ENCODE data around the gene C1orf116. TPM values are rescaled to one million over a fixed set of nuclear protein-coding genes. Genes with fewer than 3 reads are reported as not detected.

Gene C1orf116
- total RNA-seq, 2 donors from 2014 or later: not detected

- no peaks in the 10 kb centered on the region for H3K9me3 Mint-ChIP-seq
- no peak overlapping the region for H3K27ac Mint-ChIP-seq
- H3K4me3 Mint-ChIP-seq: no peak overlapping the region
- DNase-seq (ENCODE audit: low spot score) (no peak), ATAC-seq (no peak)
- H3K4me1 Mint-ChIP-seq (ENCODE audit: low read depth in 2 of 2): no peaks in the 10 kb centered on the region
- H3K27me3 Mint-ChIP-seq: peaks cover 23 to 28% of the 10 kb centered on the region in 2 donors
- no peaks in the 10 kb centered on the region for H3K36me3 Mint-ChIP-seq
These were observed 5.3 kb downstream of the C1orf116 start for GRCh38 chr1:207027206-207027777.

- ATAC-seq: no peak
- Mint-ChIP-seq H3K9me3 (no peaks in the 10 kb centered on the region), H3K4me3 (no peak overlapping the region), H3K27ac (no peak overlapping the region), H3K27me3 (peaks cover 15 to 21% of the 10 kb centered on the region in 2 donors), H3K4me1 (ENCODE audit: low read depth in 2 of 2) (no peaks in the 10 kb centered on the region), H3K36me3 (no peaks in the 10 kb centered on the region)
- no peak for DNase-seq (ENCODE audit: low spot score)
These were observed 6.4 kb downstream of the C1orf116 start for GRCh38 chr1:207026104-207026534.

GRCh38 chr1:207025146-207025880, 7.2 kb downstream of the C1orf116 start:
- DNase-seq (ENCODE audit: low spot score) (no peak), ATAC-seq (no peak)
- H3K27ac Mint-ChIP-seq: no peak overlapping the region
- no peaks in the 10 kb centered on the region for H3K4me1 Mint-ChIP-seq (ENCODE audit: low read depth in 2 of 2)
- H3K27me3 Mint-ChIP-seq: peaks cover 11 to 21% of the 10 kb centered on the region in 2 donors
- no peaks in the 10 kb centered on the region for H3K36me3 Mint-ChIP-seq
- no peaks in the 10 kb centered on the region for H3K9me3 Mint-ChIP-seq
- H3K4me3 Mint-ChIP-seq: no peak overlapping the region

- Mint-ChIP-seq H3K4me1 (ENCODE audit: low read depth in 2 of 2) (no peaks in the 10 kb centered on the region), H3K9me3 (no peaks in the 10 kb centered on the region), H3K27ac (no peak overlapping the region), H3K27me3 (peaks cover 8 to 12% of the 10 kb centered on the region in 2 donors), H3K36me3 (no peaks in the 10 kb centered on the region), H3K4me3 (no peak overlapping the region)
- ATAC-seq (peak in 1 of 2 donors; percentile 27), DNase-seq (ENCODE audit: low spot score) (no peak)
These were observed 8.1 kb downstream of the C1orf116 start for GRCh38 chr1:207024202-207025145.

GRCh38 chr1:207022996-207023679, 9.4 kb downstream of the C1orf116 start:
- Mint-ChIP-seq H3K4me3 (no peak overlapping the region), H3K9me3 (no peaks in the 10 kb centered on the region), H3K36me3 (no peaks in the 10 kb centered on the region), H3K27me3 (peaks cover 6 to 10% of the 10 kb centered on the region in 2 donors), H3K4me1 (ENCODE audit: low read depth in 2 of 2) (no peaks in the 10 kb centered on the region), H3K27ac (no peak overlapping the region)
- DNase-seq (ENCODE audit: low spot score) (no peak), ATAC-seq (peak in 1 of 2 donors; percentile 51)

GRCh38 chr1:207021876-207022596, 10.5 kb downstream of the C1orf116 start:
- H3K4me3 Mint-ChIP-seq: no peak overlapping the region
- H3K27ac Mint-ChIP-seq: no peak overlapping the region
- no peaks in the 10 kb centered on the region for H3K9me3 Mint-ChIP-seq
- H3K4me1 Mint-ChIP-seq (ENCODE audit: low read depth in 2 of 2): no peaks in the 10 kb centered on the region
- no peak for DNase-seq (ENCODE audit: low spot score)
- ATAC-seq: peak in 1 of 2 donors; percentile 10
- no peaks in the 10 kb centered on the region for H3K36me3 Mint-ChIP-seq
- H3K27me3 Mint-ChIP-seq: peaks cover 10 to 15% of the 10 kb centered on the region in 2 donors

- Mint-ChIP-seq H3K4me3 (no peak overlapping the region), H3K36me3 (no peaks in the 10 kb centered on the region), H3K27me3 (peaks cover 10 to 16% of the 10 kb centered on the region in 2 donors), H3K4me1 (ENCODE audit: low read depth in 2 of 2) (no peaks in the 10 kb centered on the region), H3K27ac (no peak overlapping the region), H3K9me3 (no peaks in the 10 kb centered on the region)
- DNase-seq (ENCODE audit: low spot score): no peak
- ATAC-seq: no peak
These were observed 11.3 kb downstream of the C1orf116 start for GRCh38 chr1:207021139-207021861.

- peaks cover 15 to 22% of the 10 kb centered on the region in 2 donors for H3K27me3 Mint-ChIP-seq
- no peak overlapping the region for H3K27ac Mint-ChIP-seq
- DNase-seq (ENCODE audit: low spot score) (no peak), ATAC-seq (no peak)
- H3K9me3 Mint-ChIP-seq: no peaks in the 10 kb centered on the region
- H3K36me3 Mint-ChIP-seq: no peaks in the 10 kb centered on the region
- no peaks in the 10 kb centered on the region for H3K4me1 Mint-ChIP-seq (ENCODE audit: low read depth in 2 of 2)
- no peak overlapping the region for H3K4me3 Mint-ChIP-seq
These were observed 11.8 kb downstream of the C1orf116 start for GRCh38 chr1:207020709-207021107.

- no peaks in the 10 kb centered on the region for H3K36me3 Mint-ChIP-seq
- H3K4me3 Mint-ChIP-seq: no peak overlapping the region
- no peaks in the 10 kb centered on the region for H3K4me1 Mint-ChIP-seq (ENCODE audit: low read depth in 2 of 2)
- H3K27me3 Mint-ChIP-seq: peaks cover 17 to 23% of the 10 kb centered on the region in 2 donors
- H3K9me3 Mint-ChIP-seq: no peaks in the 10 kb centered on the region
- H3K27ac Mint-ChIP-seq: no peak overlapping the region
- DNase-seq (ENCODE audit: low spot score): no peak
- no peak for ATAC-seq
These were observed 12.4 kb downstream of the C1orf116 start for GRCh38 chr1:207020065-207020708.

- Mint-ChIP-seq H3K27me3 (peaks cover 22 to 28% of the 10 kb centered on the region in 2 donors), H3K4me1 (ENCODE audit: low read depth in 2 of 2) (no peaks in the 10 kb centered on the region), H3K9me3 (no peaks in the 10 kb centered on the region), H3K36me3 (no peaks in the 10 kb centered on the region), H3K4me3 (no peak overlapping the region), H3K27ac (no peak overlapping the region)
- no peak for DNase-seq (ENCODE audit: low spot score)
- no peak for ATAC-seq
These were observed 12.9 kb downstream of the C1orf116 start for GRCh38 chr1:207019661-207020060.

GRCh38 chr1:207019161-207019560, 13.4 kb downstream of the C1orf116 start:
- no peak for DNase-seq (ENCODE audit: low spot score)
- Mint-ChIP-seq H3K9me3 (no peaks in the 10 kb centered on the region), H3K4me3 (no peak overlapping the region), H3K27me3 (peaks cover 24 to 33% of the 10 kb centered on the region in 2 donors), H3K4me1 (ENCODE audit: low read depth in 2 of 2) (no peaks in the 10 kb centered on the region), H3K27ac (no peak overlapping the region), H3K36me3 (no peaks in the 10 kb centered on the region)
- no peak for ATAC-seq

- Mint-ChIP-seq H3K9me3 (no peaks in the 10 kb centered on the region), H3K4me3 (no peak overlapping the region), H3K27ac (no peak overlapping the region), H3K27me3 (peaks cover 24 to 38% of the 10 kb centered on the region in 2 donors), H3K4me1 (ENCODE audit: low read depth in 2 of 2) (no peaks in the 10 kb centered on the region), H3K36me3 (no peaks in the 10 kb centered on the region)
- ATAC-seq (no peak), DNase-seq (ENCODE audit: low spot score) (no peak)
These were observed 13.8 kb downstream of the C1orf116 start for GRCh38 chr1:207018707-207019106.
